HUES6 (cell line): Measurements from ENCODE around the gene CCL18.
"Not testable (repeated sequence)": the region's sequence is repeated elsewhere in the genome, so short reads cannot be mapped to it uniquely, and the experiment has no call there.

ENCODE experiments used
- H3K27ac ChIP-seq: 2 replicates; pipeline ENCODE4 v1.7.0; 2013; ENCODE audit warnings: low read depth, mild to moderate bottlenecking, low read length, inconsistent platforms
- H3K27me3 ChIP-seq: 2 replicates; pipeline ENCODE4 v1.6.1; 2013; ENCODE audit warnings: low read length; ENCODE audit not compliant: control insufficient read depth, insufficient read depth
- H3K36me3 ChIP-seq: 2 replicates; pipeline ENCODE4 v1.6.1; 2013; ENCODE audit warnings: low read length; ENCODE audit not compliant: control insufficient read depth, insufficient read depth
- H3K4me1 ChIP-seq: 2 replicates; pipeline ENCODE4 v1.6.1; 2013; ENCODE audit warnings: low read length; ENCODE audit not compliant: control insufficient read depth, insufficient read depth
- H3K4me3 ChIP-seq: 2 replicates; pipeline ENCODE4 v1.5.1; 2013; ENCODE audit warnings: low read depth, low read length
- H3K9ac ChIP-seq: one replicate; pipeline ENCODE4 v1.6.1; 2013; ENCODE audit warnings: mild to moderate bottlenecking, low read length
- H3K9me3 ChIP-seq: 2 replicates; pipeline ENCODE4 v1.6.1; 2013; ENCODE audit warnings: low read depth, low read length; ENCODE audit not compliant: control insufficient read depth, insufficient read depth

CCL18 gene

DNA sequence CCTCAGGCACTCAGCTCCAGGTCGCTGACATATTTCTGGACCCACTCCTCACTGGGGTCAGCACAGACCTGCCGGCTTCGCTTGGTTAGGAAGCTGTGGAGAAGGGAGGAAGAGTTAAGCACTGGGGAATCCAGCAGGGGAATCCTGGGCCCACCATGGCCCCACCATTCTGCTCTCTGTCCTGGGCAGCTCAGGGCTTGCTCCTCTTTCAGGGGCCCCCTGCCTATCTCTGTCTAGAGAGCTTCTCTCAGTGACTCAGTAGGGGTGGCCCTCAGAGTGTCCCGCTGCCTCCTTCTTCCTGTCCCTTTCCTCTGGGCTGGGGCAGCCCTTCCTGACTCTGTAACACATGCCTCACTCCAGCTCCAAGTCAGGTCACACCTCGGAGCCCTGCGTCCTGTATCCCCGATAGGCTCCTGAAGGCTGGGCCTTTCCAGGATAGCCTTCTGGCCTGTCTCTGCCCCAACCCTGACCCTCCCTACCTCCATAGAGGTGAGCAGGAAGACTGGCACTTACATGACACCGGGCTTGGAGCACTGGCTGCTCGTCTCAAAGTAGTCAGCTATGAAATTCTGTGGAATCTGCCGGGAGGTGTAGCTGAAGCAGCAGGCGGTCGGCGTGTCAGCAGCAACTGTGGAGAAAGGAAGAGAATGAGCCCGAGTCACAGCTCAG lies 24.7 kb downstream of the CCL18 start:
- H3K27ac ChIP-seq, result no peak overlapping the region
- peaks cover 23% of the 10 kb centered on the region for H3K4me1 ChIP-seq
- no peak overlapping the region for H3K4me3 ChIP-seq
- no peaks in the 10 kb centered on the region for H3K9me3 ChIP-seq
- no peaks in the 10 kb centered on the region for H3K27me3 ChIP-seq
- no peak overlapping the region for H3K9ac ChIP-seq
- no peaks in the 10 kb centered on the region for H3K36me3 ChIP-seq

DNA sequence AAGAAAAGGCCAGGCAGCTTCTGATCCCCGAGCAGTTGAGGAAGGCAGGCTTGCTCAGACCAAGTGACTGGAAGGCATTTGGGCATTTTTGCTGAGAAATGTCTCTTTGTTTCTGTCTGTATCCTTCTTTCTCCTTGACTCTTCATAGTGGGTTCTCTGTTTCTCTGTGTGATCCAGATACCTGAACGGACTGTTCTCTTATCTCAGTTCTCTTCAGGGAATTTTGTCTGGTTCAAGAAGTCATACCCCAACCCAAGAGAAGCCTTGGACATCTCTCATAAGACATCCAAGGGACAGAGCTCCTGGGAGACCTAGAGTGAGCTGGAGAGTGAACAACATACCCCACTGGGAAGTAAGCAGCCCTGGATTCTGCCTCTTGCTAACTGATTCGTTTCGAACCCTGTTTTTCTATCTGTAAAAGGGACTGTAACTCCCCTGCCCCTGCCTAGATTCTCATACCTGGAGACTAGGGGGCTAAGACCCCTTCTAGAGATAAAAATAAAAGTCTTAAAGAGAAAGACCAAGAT lies 25.3 kb downstream of the CCL18 start:
- H3K27me3 ChIP-seq, result no peaks in the 10 kb centered on the region
- no peaks in the 10 kb centered on the region for H3K9me3 ChIP-seq
- no peak overlapping the region for H3K27ac ChIP-seq
- no peaks in the 10 kb centered on the region for H3K36me3 ChIP-seq
- H3K9ac ChIP-seq, result no peak overlapping the region
- no peak overlapping the region for H3K4me3 ChIP-seq
- H3K4me1 ChIP-seq, result peaks cover 21% of the 10 kb centered on the region

DNA sequence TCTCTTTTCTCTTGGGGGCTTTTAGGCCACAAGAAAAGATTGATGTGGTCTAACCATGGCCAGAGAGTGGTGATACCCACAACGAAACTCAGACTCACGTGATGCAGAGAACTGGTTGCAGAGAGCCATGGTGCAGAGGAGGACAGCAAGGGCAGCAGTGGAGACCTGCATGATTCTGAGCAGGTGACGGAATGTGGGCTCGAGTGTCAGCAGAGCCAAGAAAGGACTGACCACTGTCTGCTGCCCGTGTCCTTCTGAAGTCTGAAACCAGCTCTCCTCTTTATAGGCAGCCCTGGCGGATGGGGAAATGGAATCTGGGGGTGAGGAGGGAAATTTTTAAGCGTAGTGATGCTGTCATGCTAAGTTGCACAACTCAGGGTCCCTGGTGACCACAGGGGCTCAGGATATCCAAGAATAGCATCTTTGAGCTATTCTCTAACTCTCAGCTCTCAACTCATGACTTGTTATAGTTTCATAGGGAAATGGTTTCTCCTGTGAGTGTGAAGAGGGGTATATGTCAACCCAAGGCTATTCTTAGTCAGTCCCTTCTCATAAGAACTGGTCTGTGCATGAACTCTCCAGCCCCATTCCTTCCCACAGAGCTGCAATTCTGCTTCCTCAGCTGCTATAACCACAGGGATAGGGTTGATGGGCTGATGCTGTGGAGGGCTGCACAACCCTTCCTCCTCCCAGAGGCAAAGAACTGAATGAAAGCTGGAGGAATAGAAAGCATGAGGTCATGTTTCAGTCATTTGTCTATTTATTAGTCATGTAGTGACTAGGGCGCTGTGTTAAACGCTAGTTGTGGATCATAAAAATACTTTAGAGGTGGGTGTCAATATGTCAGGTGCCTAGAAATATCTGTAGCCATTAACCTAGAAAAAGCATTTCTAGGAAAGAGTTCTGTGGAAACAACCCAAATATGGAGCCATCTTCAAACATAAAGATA lies 26.1 kb downstream of the CCL18 start, which contains the start of gene CCL3:
Gene CCL3 (minus strand): TSS at position 256 of the 949 bp plus-strand sequence. CDS start 85 bp downstream, at position 171.
- Histone ChIP-seq H3K4me1 (peaks cover 13% of the 10 kb centered on the region), H3K27ac (no peak within 1 kb of the TSS), H3K27me3 (no peaks in the 10 kb centered on the region), H3K4me3 (no peak within 1 kb of the TSS), H3K36me3 (no peaks in the 10 kb centered on the region), H3K9ac (no peak within 1 kb of the TSS), H3K9me3 (no peaks in the 10 kb centered on the region)

DNA sequence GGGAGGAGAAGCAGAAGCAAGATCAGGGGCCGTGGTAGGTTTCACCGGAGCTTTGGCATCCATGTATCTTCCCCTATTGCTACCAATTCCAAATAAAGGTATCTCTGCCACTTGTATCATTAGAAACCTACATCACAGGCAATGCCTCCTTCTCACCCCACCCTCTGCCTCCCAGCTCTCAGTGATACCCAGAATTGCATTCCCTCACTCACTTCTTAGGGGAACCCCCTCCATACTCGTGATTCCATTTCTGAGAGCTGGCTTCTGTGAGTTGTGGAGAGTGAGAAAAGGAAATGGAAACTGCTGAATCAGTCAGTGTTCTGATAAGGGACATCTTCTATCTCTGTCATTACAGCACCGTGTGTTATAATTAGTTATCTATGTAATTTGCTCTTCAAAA lies 28.2 kb downstream of the CCL18 start:
- H3K4me1 ChIP-seq, result peaks cover 9% of the 10 kb centered on the region; the same call in 1 of the 2 replicates
- no peaks in the 10 kb centered on the region for H3K27me3 ChIP-seq
- H3K36me3 ChIP-seq, result no peaks in the 10 kb centered on the region
- H3K9me3 ChIP-seq, result no peaks in the 10 kb centered on the region
- H3K4me3 ChIP-seq, result no peak overlapping the region
- H3K9ac ChIP-seq, result no peak overlapping the region
- no peak overlapping the region for H3K27ac ChIP-seq

DNA sequence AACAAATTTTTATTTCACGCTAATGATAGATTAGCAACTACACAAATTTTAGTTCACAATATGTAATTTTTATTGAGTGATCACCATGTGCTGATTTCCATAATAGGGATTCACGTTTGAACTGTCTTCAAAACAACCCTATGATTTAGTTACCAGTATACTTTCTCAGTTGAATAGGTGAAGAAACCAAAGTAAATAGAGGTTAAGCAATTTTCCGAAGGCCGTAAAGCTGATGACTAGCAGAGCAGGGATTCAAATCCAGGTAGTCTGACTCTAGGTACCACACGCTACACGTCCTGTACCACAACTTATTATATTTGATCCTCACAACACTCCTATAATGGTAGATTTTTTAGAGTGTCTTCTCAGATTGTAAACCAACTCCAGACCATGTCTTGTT lies 28.6 kb downstream of the CCL18 start:
- not testable (repeated sequence) for H3K4me1 ChIP-seq, H3K9ac ChIP-seq, H3K27ac ChIP-seq

DNA sequence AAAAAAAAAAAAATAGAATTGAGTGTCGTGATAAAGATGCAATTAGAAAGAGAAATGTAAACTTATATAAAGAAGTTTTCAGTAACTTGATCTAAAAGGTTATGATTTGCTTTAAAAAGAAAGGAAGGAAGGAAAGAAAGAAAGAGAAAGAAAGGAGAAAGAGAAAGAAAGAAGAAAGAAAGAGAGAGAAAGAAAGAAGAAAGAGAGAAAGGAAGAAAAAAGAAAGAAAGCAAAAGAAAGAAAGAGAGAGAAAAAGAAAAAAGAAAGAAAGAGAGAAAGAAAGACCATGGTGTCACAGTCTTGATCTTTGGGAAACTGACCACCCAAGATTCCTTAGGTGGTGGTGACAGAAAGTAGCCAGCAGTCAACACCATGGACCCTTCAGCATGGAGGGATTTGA lies 30.2 kb downstream of the CCL18 start:
- Histone ChIP-seq H3K27me3 (no peaks in the 10 kb centered on the region), H3K27ac (no peak overlapping the region), H3K4me1 (peaks cover 6% of the 10 kb centered on the region; the same call in 1 of the 2 replicates), H3K9ac (no peak overlapping the region), H3K4me3 (no peak overlapping the region), H3K36me3 (no peaks in the 10 kb centered on the region), H3K9me3 (no peaks in the 10 kb centered on the region)

More for the DNA sequence above, 28.6 kb downstream of the CCL18 start:
- not testable (repeated sequence) for H3K27me3 ChIP-seq, H3K36me3 ChIP-seq, H3K4me3 ChIP-seq, H3K9me3 ChIP-seq

DNA sequence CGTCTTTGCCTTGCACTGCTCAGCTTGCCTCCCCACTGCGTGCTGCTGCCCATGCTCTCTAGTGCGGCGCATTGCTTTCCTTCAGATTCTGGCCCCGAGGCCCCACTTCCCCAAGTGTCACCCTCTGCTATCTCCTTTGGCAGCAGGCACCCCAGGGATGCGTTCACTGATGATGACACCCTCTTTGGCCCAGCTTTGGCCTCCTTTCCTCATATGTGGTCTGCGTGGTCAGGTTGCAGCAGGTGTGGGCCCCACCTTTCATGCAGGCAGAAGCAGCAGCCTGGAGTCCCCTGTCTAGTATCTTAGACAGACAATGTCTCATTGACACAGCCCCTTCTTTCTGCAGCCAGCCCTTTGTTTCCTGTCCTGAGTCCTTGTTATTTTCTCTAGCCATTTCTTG lies 30.7 kb downstream of the CCL18 start:
- Histone ChIP-seq H3K27me3 (no peaks in the 10 kb centered on the region), H3K9ac (no peak overlapping the region), H3K36me3 (no peaks in the 10 kb centered on the region), H3K27ac (no peak overlapping the region), H3K4me1 (0 out of 2 replicates have a peak, but pooled peaks cover 3% of the 10 kb centered on the region), H3K9me3 (no peaks in the 10 kb centered on the region), H3K4me3 (no peak overlapping the region)

DNA sequence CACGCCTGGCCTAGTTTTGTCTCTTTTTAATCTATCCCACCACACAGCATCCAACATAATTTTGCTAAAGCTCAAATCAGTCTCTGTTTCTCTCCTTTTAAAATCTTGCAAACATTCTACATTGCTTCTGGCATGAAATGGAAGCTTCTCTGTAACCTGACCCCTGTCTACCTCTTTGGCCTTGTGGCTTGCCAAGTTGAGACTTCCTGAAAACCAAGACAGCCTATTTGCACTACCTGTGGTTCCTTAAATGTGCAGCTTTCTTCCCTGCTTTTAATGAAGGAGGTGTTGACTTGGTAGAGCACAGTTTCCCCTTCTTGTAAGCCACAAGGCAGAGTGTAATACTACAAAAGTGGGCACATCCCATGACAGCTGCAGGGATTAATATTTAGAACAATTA lies 31.9 kb downstream of the CCL18 start:
- Histone ChIP-seq H3K27ac (no peak overlapping the region), H3K36me3 (no peaks in the 10 kb centered on the region), H3K4me3 (no peak overlapping the region), H3K4me1 (0 out of 2 replicates have a peak, but pooled peaks cover 3% of the 10 kb centered on the region), H3K9ac (no peak overlapping the region), H3K27me3 (no peaks in the 10 kb centered on the region), H3K9me3 (no peaks in the 10 kb centered on the region)

DNA sequence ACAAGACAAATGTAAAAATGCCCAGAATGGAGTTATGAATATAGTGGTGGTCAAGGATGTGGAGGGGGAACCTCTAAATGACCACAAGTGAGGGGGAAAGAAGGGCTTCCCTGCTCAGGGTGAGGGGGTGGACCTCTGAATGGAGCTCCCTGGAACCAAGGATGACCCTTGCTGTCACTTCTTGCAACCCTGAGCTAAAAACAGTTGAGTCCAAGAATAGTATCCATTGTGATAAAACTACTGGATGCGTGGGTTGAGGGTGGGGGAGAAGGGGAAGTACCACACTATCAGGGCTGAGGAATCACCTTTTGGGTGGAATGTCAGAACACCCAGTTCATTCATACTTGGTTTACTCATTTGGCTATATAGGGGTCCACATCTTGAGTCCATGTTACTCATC lies 34.9 kb downstream of the CCL18 start:
- not testable (repeated sequence) for H3K27ac ChIP-seq, H3K36me3 ChIP-seq, H3K27me3 ChIP-seq, H3K4me3 ChIP-seq, H3K4me1 ChIP-seq, H3K9ac ChIP-seq, H3K9me3 ChIP-seq

DNA sequence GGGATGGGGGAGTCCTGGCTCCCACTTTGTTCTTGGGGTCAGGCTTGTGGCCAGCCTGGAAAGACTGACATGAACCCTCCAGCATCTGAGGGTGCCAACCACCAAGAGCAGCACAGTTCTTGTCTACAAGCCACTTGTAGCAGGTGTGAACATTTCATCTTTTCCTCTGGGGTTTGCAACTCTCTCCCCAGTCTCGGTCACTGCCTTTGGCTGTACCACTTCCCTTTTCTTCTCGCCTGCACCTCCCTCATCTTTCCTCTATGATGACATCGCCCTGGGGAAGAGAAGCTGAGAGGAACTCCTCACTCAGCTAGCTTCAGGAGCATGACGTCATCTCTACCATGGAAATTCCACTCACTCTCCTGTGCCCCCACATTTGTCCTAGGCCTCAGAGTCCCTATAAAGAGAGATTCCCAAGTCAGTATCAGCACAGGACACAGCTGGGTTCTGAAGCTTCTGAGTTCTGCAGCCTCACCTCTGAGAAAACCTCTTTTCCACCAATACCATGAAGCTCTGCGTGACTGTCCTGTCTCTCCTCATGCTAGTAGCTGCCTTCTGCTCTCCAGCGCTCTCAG lies 39.4 kb downstream of the CCL18 start, which contains the start of gene CCL4:
Gene CCL4 (plus strand): TSS at position 427 of the 575 bp plus-strand sequence. CDS start 79 bp downstream, at position 506.
- H3K9me3 ChIP-seq, H3K27me3 ChIP-seq, H3K9ac ChIP-seq, H3K4me3 ChIP-seq, H3K36me3 ChIP-seq, H3K27ac ChIP-seq, H3K4me1 ChIP-seq: not testable (repeated sequence)
